HG03571 (cell line): ENCODE measurements around the gene ODAD4.

ENCODE experiments used
- ATAC-seq: cut with Tn5 transposase; IDR thresholded peaks from one replicate; pipeline ENCODE4 v1.9.1; 2021; ENCODE audit not compliant: unreplicated experiment

ODAD4 gene

DNA sequence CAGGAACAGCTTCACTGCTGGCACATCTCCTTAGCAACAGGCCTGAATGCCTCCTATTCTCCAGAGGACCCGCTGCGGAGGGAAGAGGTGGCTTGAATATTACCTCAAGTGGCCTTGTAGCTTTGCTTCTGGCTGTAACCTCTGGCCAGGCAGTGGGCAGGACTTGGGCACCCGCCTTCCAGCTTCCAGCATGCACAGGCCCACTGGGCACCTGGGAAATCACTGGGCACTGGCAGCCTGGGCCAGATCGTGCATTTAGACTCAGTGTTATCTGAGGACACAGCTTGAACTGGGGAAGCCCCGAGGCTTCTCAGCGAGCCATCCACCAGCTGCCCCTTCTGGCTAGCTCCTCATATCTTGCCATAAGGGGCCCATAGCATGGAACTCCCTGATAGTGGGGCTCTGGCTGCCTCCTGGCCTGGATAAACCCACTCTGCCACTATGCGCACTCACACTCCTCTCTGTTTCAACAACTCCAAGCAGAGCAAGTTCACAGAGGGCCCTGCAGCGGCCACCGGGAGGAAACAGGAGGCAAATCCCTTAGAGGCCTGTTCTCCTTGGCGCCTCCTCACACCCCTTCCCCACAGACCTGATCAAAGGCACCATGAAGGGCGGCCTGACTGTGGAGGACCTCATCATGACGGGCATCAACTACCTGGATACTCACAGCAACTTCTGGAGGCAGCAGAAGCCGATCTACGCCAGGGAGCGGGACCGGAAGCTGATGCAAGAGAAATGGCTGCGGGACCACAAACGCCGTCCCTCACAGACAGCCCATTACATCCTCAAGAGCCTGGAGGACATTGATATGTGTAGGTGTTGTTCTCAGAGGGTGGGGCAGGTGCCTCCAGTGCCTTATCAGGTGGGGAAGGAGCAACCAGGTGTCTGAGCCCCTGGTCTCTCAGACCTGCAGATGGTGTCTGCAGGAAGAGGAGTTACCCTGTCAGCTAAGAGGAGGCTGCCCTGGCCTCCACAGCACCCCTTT, 7.8 kb downstream of the ODAD4 start:
- ATAC-seq, result no peak

DNA sequence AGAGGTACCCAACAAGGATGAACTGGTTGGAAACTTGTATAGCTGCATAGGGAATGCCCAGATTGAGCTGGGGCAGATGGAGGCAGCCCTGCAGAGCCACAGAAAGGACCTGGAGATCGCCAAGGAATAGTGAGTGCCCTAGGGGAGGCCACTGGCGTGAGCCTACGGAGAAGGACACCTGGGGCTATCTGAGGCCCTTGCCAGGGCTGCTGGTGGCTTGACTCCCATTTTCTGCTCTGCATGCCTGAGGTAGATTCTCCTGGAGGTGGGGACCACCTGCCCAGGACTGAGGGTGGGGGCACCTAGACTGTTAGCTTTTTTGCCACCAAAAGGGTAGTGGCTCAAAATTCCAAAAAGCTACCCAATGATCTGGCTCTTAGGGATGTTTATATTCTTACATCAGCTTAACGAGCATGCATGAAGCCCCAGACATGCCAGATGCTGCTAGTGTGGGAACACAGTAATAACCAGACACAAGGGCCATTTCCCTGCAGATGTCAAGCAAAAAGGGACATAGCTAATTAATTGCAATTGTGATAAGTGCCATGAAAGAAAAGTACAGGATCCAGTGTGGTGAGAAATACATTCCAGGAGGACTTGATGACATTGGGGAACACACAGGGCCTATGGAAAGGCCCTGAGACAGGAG, 8.8 kb downstream of the ODAD4 start:
- no peak for ATAC-seq

DNA sequence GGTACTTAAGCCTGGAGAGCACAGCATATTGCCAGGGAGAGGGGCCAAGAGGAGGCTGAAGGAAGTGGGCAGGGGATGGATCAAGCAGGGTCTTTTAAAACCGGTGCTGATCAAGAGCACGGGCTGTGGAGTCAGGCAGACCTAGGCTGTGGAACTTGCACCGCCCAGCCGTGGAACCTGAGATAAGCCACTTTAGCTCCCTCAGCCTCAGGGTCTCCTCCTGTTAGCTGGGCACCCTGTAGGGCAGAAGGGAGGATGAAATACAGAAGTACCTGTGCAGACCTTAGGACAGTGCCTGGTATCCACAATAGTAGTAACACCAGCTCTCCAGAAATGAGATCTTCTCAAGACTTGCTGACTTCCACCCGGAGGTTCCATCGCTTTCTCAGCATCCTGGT, 9.3 kb downstream of the ODAD4 start:
- ATAC-seq, result no peak

DNA sequence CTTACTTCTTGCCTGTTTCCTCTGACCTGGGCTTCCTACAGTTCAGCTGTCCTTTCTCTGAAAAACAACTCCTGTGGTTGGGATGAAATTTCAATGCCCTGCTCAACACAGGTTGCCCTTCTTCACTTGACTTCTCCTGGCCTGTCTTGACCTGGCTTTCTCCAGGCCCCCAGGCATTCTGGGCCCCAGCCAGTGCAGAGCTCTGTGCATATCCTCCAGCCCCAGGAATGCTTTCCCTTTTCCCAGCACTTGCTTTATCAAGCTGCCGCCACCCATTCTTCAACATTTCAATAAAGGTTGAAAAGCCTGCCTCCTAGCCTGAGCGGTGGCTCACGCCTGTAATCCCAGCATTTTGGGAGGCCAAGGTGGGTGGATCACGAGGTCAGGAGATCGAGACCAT, 10.8 kb downstream of the ODAD4 start:
- no peak for ATAC-seq

DNA sequence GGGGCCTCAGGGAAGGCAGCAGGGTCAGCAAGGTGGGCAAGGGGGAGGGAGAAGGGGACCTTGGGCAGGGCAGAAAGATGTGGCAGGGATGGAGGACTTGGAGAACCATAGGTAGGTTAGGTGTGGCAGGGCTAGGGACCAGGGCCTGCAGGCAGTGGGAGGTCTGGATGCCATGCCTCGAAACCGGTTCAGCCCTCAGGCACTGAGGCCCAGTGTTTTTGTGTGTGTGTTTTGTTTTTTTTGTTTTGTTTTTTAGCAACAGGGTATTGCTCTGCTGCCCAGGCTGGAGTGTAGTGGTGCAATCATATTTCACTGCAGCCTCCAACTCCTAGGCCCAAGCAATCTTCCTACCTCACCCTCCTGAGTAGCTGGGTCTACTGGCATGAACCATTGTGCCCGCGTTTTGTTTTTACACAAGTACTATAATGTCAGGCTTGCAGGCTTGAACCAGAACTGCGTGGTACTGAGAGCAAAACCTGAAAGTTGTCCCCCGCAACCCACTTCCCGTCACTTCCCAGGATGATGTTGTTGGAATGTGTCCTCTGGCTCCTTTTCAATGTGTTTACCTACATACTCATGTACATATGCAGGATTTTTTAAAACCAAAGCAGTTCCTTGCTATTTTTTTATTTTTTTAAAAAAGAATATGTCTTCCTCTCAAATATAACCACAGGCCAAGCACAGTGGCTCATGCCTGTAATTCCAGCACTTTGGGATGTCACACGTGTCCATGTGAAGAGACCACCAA, 12.4 kb downstream of the ODAD4 start:
- no peak for ATAC-seq

DNA sequence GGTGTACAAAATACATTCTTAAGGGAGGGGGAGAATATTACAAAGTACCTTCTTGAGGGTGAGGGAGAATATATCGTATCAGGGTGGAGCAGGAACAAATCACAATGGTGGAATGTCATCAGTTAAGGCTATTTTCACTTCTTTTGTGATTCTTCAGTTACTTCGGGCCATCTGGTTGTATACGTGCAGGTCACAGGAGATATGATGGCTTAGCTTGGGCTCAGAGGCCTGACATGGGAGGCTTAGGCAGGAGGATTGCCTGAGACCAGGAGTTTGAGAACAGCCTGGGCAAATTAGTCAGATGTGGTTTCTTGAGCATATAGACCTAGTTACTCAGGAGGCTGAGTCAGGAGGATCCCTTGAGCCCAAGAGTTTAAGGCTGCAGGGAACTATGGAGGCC, 13.1 kb downstream of the ODAD4 start:
- no peak for ATAC-seq

DNA sequence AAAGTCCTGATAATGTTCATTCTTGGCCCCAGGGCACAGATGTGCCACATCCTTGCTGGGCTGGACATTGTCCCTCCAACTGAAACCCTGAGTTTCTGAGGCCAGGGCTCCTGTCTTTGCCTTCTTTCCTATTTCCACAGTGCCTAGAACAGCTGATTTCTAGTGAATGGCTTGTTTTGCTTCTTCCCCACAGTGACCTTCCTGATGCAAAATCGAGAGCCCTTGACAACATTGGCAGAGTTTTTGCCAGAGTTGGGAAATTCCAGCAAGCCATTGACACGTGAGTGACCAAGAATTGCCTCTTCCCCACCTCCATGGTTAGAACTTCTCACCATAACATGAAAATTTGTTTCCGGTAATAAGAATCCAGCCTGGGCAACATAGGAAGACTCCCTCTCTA, 14.5 kb downstream of the ODAD4 start:
- no peak for ATAC-seq

DNA sequence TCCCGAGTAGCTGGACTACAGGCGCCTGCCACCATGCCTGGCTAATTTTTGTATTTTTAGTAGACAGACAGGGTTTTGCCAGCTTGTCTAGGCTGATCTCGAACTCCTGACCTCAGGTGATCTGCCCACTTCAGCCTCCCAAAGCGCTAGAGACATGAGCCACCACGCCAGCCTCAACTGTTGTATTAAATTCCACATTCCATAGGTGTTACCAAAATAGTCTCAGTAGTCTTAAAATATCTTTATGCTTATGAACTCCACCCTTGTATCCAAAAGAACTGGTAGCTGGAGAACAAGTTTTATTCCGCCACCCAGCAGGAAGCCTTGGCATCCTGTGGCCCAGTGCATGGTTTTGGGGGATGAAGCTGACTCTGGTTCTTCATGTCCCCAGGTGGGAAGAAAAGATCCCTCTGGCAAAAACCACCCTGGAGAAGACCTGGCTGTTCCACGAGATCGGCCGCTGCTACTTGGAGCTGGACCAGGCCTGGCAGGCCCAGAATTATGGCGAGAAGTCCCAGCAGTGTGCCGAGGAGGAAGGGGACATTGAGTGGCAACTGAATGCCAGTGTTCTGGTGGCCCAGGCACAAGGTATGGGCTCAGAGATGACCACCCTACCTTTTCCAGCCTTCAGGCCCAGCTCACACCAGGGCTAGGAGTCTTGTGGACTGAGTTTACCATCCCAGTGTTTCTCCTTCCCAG, 18.5 kb downstream of the ODAD4 start:
- no peak for ATAC-seq

DNA sequence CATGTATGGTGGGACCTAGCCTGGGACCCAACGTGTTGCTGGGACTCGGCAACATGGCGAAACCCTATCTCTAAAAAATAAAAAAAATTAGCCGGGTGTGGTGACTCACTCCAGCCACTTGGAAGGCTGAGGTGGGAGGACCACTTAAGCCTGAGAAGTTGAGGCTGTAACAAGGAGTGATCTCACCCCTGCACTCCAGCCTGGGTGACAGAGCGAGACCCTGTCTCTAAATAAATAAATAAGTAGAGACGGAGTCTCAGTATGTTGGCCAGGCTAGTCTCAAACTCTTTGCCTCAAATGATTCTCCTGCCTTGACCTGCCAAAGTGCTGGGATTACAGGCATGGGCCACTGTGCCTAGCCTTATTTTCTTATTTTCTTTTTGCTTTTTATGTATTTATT, 26.1 kb downstream of the ODAD4 start:
- no peak for ATAC-seq

DNA sequence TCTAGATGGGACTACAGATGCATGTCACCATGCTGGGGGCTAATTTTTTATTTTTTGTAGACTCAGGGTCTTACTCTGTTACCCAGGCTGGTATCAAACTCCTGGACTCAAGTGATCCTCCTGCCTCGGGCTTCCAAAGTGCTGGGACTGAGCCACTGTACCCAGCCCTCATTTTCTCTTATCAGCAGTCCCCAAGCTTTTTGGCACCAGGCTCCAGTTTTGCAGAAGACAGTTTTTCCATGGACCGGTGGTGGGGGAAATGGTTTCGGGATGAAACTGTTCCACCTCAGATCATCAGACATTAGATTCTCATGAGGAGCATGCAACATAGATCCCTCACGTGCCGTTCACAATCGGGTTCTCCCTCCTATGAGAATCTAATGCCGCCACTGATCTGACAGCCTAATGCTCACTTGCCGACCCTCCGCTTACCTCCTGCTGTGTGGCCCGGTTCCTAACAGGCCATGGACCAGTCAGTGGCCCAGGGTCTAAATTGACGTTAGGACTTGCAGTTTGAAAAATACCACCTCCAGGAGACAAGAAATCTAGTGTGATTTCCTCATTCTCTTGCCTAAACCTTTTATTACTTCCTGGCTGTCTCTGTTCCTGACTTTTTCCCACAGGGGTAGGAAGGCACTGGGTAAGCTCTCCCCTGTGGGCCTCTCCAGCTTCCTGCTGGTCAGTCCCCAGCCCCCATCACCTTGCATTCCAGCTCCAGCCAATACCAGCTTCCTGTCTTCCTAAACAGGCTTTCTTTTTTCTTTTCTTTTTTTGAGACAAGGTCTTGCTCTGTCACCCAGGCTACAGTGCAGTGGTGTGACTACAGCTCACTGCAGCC, 26.8 kb downstream of the ODAD4 start:
- ATAC-seq, result no peak

DNA sequence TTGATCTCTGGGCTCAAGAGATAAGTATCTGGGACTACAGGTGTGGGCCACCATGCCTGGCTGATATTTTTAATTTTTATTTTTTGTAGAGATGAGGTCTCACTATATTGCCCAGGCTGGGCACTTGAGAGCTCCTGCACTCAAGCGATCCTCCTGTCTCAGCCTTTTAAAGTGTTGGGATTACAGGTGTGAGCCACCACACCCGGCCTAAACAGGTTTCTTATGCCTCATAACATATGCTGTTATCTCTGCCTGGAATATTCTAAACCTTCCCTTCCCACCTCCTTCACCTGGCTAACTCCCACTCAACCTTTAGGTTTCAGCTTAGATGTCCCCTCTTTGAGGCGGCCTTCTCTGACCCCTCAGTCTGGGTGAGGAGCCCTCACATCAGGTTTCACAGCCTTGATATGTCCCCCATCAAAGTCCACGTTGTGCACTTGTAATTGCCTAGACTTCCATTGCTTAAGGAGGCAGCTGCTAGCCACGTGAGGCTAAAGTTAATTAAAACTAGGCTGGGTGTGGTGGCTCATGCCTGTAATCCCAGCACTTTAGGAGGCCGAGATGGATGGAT, 27.5 kb downstream of the ODAD4 start:
- no peak for ATAC-seq

DNA sequence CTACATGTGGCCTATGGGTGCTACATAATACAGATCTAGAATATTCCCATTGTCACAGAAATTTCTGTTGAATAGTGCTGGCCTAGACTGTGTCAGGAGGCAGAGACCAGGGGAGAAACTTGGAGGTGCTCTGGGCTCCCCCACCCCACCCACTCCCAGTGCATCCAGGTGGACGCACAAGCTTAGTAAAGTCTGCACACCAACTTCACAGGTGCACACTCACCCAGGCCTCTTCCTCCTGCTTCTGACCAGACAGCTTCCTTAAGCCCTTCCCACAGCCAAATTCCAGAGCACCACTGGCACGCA, 28.6 kb downstream of the ODAD4 start:
- ATAC-seq, result no peak

DNA sequence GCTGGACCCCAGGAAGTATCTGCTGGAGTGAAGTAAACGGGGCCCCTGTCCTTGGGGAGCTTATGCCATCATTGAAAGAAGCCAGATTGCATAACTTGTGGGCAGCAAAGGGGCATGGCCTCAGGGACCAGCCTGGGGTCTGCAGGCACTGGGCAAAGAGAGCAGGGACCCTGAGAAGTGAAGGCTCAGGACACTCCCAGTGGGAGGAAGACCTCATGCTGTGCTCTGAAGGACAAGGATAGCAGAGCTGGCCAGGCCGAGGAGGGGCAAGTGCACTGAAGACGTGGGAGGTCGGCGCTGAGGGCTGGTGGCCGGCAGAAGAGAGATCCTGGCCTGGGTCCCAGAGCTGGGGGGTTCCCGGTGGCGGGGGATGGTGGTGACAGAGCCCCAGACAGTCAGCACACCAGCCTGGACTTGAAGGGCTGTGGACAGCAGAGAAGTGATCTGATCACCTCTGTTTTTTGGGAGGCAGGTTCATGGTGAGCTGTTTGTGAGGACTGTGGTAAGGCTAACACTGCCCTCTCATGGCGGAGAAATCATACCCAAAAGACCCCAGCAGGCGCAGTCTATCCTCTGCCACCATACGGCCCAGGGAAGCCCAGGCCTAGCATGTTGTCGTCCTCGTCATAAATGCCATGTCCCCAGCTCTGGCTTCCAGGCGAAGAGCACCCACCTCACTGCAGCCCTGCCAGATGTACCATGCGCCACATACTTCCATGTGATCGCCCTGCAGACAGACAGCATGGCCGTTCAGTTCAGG, 29.1 kb downstream of the ODAD4 start:
- no peak for ATAC-seq

DNA sequence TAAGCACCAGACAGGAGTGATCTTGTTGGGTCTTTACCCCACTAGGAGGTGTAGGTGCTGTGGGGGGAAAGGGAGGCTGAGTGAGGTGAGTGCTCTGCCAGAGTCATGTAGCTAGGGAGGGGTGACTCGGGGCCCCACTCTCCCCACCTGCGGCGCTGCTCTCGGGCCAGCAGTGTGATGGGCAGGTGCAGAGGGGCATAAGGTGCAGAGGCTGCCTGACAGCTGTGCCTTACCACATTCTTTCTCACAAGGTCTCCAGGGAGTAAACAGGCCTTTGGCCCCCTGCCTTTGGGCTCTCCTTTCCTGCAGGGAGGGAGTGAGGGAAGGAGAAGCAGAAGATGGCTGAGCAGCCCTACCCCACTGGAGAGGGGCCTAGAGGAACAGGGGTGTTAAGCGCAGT, 31.7 kb downstream of the ODAD4 start:
- ATAC-seq, result no peak

DNA sequence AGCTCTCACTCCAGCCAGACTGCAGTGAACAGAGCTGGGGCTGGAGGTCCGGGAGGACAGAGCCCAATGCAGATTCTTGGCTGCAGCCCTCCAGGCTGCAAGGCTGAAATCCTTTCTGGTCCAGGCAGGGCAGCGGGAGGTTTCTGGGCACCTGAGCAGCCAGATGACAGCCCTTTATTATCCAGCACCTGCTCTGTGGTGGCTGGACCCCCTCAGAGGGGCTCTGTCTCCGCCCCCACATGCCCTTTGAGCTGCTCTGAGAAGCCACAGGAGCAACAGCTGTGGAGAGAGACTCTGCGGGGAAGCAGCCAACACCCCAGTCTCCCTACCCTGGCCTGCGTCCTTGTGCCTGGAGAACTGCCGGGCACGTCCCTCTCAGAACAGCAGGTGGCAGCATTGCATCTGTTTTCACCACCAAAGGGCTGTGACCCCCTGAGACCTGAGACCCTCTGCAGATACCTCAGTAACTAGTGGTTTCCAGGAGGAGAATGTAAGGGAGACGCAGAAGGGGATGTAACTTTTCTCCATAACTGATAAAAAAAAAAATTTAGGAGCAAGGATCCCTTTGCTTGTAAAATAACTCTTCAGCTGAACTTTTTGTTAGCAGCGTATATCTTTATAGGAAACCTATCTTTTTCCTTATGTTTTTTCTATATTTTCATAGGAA, 32.5 kb downstream of the ODAD4 start:
- no peak for ATAC-seq

DNA sequence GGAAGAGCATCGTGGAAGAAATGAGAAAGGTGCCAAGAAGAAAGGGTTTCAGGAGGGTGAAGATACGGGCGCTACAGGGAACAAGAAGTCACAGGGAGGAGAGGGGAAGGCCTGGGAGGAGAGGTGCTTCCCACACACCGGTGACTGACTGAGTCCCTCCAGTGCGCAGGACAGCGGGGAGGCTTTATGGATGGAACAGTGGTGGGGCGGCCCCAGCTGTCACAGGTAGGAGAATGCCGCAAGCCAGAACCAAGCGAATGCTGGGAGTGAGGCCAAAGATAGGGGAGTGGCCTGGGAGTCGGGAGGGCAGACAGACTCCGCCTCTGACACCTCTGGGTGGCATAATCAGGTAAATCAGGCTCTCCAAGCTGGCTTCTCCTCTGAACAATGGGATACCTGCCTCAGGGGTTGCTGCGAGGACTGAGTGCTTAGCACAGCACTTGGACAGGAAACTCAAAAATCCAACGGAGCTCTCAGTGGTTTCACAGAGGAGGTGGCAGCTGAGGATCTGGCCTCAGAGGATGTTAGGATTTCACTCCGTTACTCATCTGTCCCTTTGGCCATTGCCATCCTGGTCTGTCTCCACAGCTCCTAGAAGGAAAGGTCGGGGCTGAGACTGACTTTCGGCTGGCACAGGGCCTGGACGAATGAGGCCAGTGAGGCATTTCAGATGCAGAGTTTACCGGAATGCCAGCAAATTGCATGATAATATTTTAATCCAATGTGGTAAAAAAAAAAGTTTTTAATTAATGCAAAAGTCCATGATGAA, 35.5 kb downstream of the ODAD4 start:
- ATAC-seq, result no peak

DNA sequence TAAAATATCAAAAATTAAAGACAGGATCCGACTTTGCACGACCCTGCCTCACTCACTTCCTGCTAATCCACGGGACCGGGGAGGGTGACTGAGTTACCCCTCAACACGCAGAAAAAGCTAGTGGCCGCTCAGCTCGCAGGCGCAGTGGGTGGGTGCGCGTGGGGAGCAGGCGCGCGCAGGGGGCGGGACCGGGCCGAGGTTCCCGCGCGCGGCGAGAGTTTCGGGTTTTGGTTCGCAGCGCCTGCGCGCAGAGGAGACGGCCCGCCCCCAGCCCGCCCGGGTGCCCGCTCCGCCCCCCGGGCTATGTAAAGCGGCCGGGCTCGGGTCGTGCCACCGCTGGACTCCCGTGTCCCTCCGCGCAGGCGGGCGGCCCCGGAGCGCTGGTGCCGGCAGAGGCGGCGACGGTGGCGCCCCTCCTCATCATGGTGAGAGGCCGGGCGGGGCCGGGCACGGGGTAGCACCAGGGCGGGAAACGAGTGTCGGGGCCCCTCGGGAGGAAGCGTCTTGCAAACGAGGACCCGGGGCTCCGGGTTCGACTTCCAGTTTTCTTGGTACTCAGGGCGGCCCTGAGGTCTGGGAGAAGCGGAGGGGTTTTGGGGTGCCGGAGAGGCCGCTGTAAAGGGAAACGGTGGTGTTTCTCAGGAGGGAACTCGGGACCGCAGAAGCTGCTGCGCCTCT, 36.2 kb downstream of the ODAD4 start, which contains the start of gene CNP:
Gene CNP, plus strand, starts transcription at position 333 of the 678 bp plus-strand sequence. Its CDS starts 90 bp downstream, at position 423.
- peak; percentile 63 for ATAC-seq
